ENCODE results near the gene FIGNL2.

Gene FIGNL2

DNA sequence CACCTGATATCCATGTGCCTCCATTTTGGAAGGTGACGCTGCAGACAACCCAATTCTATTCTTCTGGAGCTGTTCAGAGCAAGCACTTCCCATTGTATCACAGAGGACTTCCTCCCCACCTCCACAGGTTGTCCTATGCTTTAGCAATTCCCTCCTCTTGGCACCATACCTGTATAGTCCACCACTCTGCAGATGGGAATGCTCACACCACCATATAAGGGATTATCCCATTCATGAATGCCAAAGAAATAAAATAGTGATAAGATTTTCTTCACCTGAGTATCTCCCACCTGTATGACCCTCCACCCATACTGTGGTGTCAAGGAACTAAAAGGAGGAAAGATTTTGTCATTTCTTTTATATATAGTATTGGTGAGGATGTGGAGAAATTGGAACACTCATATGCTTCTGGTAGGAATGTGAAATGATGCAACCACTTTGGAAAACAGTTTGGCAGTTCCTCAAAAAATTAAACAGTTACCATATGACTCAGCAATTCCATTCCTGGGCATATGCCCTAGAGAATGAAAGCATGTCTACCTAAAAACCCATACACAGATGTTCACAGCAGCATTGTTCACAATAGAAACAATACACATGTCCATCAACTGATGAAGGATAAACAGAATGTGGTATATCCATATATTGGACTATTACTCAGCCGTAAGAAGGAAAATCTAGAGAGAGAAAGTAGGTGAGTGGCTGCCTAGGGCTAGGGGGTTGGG is 75.2 kb downstream of the FIGNL2 start:
- no peak for DNase-seq (ENCODE audit: low spot score)

GRCh38 chr12:51771008-51771407 is 77.5 kb downstream of the FIGNL2 start:
- no peak for DNase-seq (ENCODE audit: low spot score)
